H1 (cell line): ENCODE results near the gene SAMM50. TPM values are rescaled to one million over a fixed set of nuclear protein-coding genes. Genes with fewer than 3 reads are reported as not detected.

Experiments used
- CTCF ChIA-PET: fragments of 300-600 bp; sonication (Branson Sonifier 250); formaldehyde crosslinking; loops from one replicate; lab custom pipeline; 2021; ENCODE audit not compliant: partially characterized antibody; lab: Charles Lee
- POLR2A ChIA-PET: fragments of 300-600 bp; sonication (Branson Sonifier 250); formaldehyde crosslinking; loops from one replicate; lab custom pipeline; 2021; ENCODE audit warnings: inconsistent platforms; ENCODE audit not compliant: partially characterized antibody; lab: Charles Lee
- DNase-seq, 2 experiments: peaks; one replicate each; pipeline versions ENCODE4 v3.0.0 to v3.0.0-alpha.2; 2010 to 2022; ENCODE audit warnings: low spot score in 2 of 2, low read depth in 1 of 2, mixed read lengths in 1 of 2
- FAIRE-seq: peaks from 2 replicates; lab custom pipeline; 2011; peaks lifted over from hg19 to GRCh38; lab: Jason Lieb, UNC
- H2AFZ ChIP-seq: 2 replicates; pipeline ENCODE4 v1.8.1; 2012; ENCODE audit warnings: low read length, inconsistent platforms
- H2AK5ac ChIP-seq: 2 replicates; pipeline ENCODE4 v1.6.1; 2013; ENCODE audit warnings: low read depth, low read length
- H2BK120ac ChIP-seq: replicated peaks from 2 replicates; pipeline ENCODE3; 2013; ENCODE audit warnings: low read depth, low read length, inconsistent platforms
- H2BK12ac ChIP-seq: 2 replicates; pipeline ENCODE4 v1.6.1; 2013; ENCODE audit warnings: low read depth, low read length
- H2BK15ac ChIP-seq: 2 replicates; pipeline ENCODE4 v1.6.1; 2013; ENCODE audit warnings: low read length
- H2BK20ac ChIP-seq: 2 replicates; pipeline ENCODE4 v1.6.1; 2013; ENCODE audit warnings: low read length
- H2BK5ac ChIP-seq: 2 replicates; pipeline ENCODE4 v1.6.1; 2013; ENCODE audit warnings: low read depth, low read length
- H3K14ac ChIP-seq: 2 replicates; pipeline ENCODE4 v1.6.1; 2013; ENCODE audit warnings: inconsistent platforms; ENCODE audit not compliant: insufficient read length
- H3K18ac ChIP-seq: 2 replicates; pipeline ENCODE4 v1.6.1; 2013; ENCODE audit warnings: low read length; ENCODE audit errors: extremely low read depth
- H3K23ac ChIP-seq: 2 replicates; pipeline ENCODE4 v1.6.1; 2013; ENCODE audit warnings: inconsistent platforms; ENCODE audit not compliant: insufficient read length
- H3K23me2 ChIP-seq: 2 replicates; pipeline ENCODE4 v1.6.1; 2013; ENCODE audit warnings: low read depth, low read length
- H3K27ac ChIP-seq: 2 replicates; pipeline ENCODE4 v1.6.1; 2011; ENCODE audit warnings: low read depth, low read length, inconsistent platforms
- H3K27me3 ChIP-seq, 4 experiments: replicated peaks in 1 of 4; 1 replicate in 1 of 4; 2 replicates in 3 of 4; pipeline versions ENCODE4 v1.6.1 to v1.8.1; 2011 to 2013; ENCODE audit warnings: low read length in 3 of 4, mild to moderate bottlenecking in 3 of 4, inconsistent platforms in 2 of 4, mixed read lengths in 2 of 4, moderate library complexity in 1 of 4; ENCODE audit not compliant: control insufficient read depth in 3 of 4, insufficient read depth in 3 of 4; ENCODE audit errors: extremely low read depth in 1 of 4
- H3K36me3 ChIP-seq, 4 experiments: 2 replicates each; pipeline versions ENCODE4 v1.6.1 to v1.8.1; 2011 to 2013; ENCODE audit warnings: mild to moderate bottlenecking in 4 of 4, low read length in 3 of 4, moderate library complexity in 2 of 4, control low read depth in 1 of 4, inconsistent platforms in 1 of 4; ENCODE audit not compliant: insufficient read depth in 4 of 4, control insufficient read depth in 2 of 4
- H3K4ac ChIP-seq: replicated peaks from 2 replicates; pipeline ENCODE3; 2013; ENCODE audit warnings: low read length, low read depth, mixed read lengths, inconsistent platforms; ENCODE audit not compliant: insufficient read length
- H3K4me1 ChIP-seq, 4 experiments: replicated peaks in 1 of 4; 1 replicate in 1 of 4; 2 replicates in 3 of 4; pipeline versions ENCODE4 v1.6.1 to v1.8.1; 2011 to 2013; ENCODE audit warnings: low read length in 3 of 4, inconsistent platforms in 2 of 4, mixed read lengths in 1 of 4; ENCODE audit not compliant: insufficient read depth in 4 of 4, control insufficient read depth in 3 of 4
- H3K4me2 ChIP-seq, 2 experiments: 2 replicates each; pipeline versions ENCODE4 v1.6.1 to v1.8.1; 2011 to 2013; ENCODE audit warnings: low read depth in 2 of 2, low read length in 2 of 2, control low read depth in 1 of 2, inconsistent platforms in 1 of 2, mild to moderate bottlenecking in 1 of 2; ENCODE audit not compliant: insufficient read depth in 1 of 2
- H3K4me3 ChIP-seq, 4 experiments: fragments of 200-600, 300-600 bp in 1 of 4; sonication (generic), shearing (Covaris generic), sonication (Bioruptor Twin) in 1 of 4; 2 replicates each; pipeline versions ENCODE4 v1.5.1 to v1.8.1; 2011 to 2016; ENCODE audit warnings: low read length in 4 of 4, low read depth in 3 of 4, control low read depth in 2 of 4, inconsistent platforms in 2 of 4, mild to moderate bottlenecking in 2 of 4, mixed read lengths in 1 of 4, moderate library complexity in 1 of 4; ENCODE audit not compliant: insufficient read depth in 2 of 4; ENCODE audit errors: extremely low read depth in 1 of 4
- H3K56ac ChIP-seq: replicated peaks from 2 replicates; pipeline ENCODE3; 2013; ENCODE audit warnings: low read depth, mild to moderate bottlenecking, mixed read lengths, low read length, inconsistent platforms; ENCODE audit not compliant: insufficient read length
- H3K79me1 ChIP-seq: 2 replicates; pipeline ENCODE4 v1.6.1; 2013; ENCODE audit warnings: low read depth, low read length, control low read depth
- H3K79me2 ChIP-seq, 2 experiments: 2 replicates each; pipeline versions ENCODE4 v1.6.1 to v1.8.1; 2012 to 2013; ENCODE audit warnings: low read length in 2 of 2, mild to moderate bottlenecking in 2 of 2, inconsistent platforms in 1 of 2; ENCODE audit not compliant: insufficient read depth in 2 of 2, control insufficient read depth in 1 of 2
- H3K9ac ChIP-seq, 4 experiments: replicated peaks in 1 of 4; 1 replicate in 1 of 4; 2 replicates in 3 of 4; pipeline versions ENCODE4 v1.6.1 to v1.8.1; 2011 to 2013; ENCODE audit warnings: low read depth in 3 of 4, low read length in 3 of 4, control low read depth in 2 of 4, mild to moderate bottlenecking in 2 of 4, moderate library complexity in 2 of 4, inconsistent platforms in 1 of 4; ENCODE audit errors: extremely low read depth in 1 of 4
- H3K9me3 ChIP-seq, 2 experiments: 2 replicates each; pipeline versions ENCODE4 v1.6.1 to v1.8.1; 2012 to 2013; ENCODE audit warnings: mild to moderate bottlenecking in 2 of 2, moderate library complexity in 2 of 2, control low read depth in 1 of 2, inconsistent platforms in 1 of 2, low read depth in 1 of 2, low read length in 1 of 2, mixed read lengths in 1 of 2; ENCODE audit not compliant: insufficient read depth in 2 of 2
- H4K20me1 ChIP-seq, 2 experiments: replicated peaks in 1 of 2; 2 replicates each; pipeline versions ENCODE3 to v1.8.1; 2011 to 2013; ENCODE audit warnings: inconsistent platforms in 2 of 2, low read length in 2 of 2, mild to moderate bottlenecking in 1 of 2; ENCODE audit not compliant: insufficient read depth in 2 of 2, control insufficient read depth in 1 of 2
- H4K5ac ChIP-seq: 2 replicates; pipeline ENCODE4 v1.6.1; 2013; ENCODE audit warnings: low read length, low read depth, mixed read lengths, inconsistent platforms; ENCODE audit not compliant: insufficient read length
- H4K8ac ChIP-seq: 2 replicates; pipeline ENCODE4 v1.8.0; 2013; ENCODE audit warnings: mild to moderate bottlenecking, moderate library complexity, low read length, inconsistent platforms; ENCODE audit not compliant: insufficient read depth; ENCODE audit errors: extremely low read depth
- H4K91ac ChIP-seq: replicated peaks from 2 replicates; pipeline ENCODE3; 2013; ENCODE audit warnings: low read length, mixed read lengths, inconsistent platforms; ENCODE audit not compliant: insufficient read length
- CBX5 ChIP-seq: fragments of 300-800, 300-1000 bp; sonication (generic); IDR thresholded peaks from 2 replicates; pipeline ENCODE4 v1.7.1; 2016; ENCODE audit warnings: antibody characterized with exemption, low read length, low read depth
- JUN ChIP-seq: IDR thresholded peaks from 2 replicates; pipeline ENCODE4 v1.6.1; 2011; ENCODE audit warnings: low read depth, mild to moderate bottlenecking, improper control_type of control experiment, low read length
- TCF12 ChIP-seq: IDR thresholded peaks from 2 replicates; pipeline ENCODE4 v1.6.1; 2011; ENCODE audit warnings: low read depth, mild to moderate bottlenecking, low read length
- WGBS, 2 experiments: shearing (Covaris generic) in 1 of 2; methylation state at CpG; one replicate each; pipeline versions ENCODE4 v1.1.6 to v1.1.7; 2013 to 2015; ENCODE audit warnings: low lambda C conversion rate in 2 of 2, mixed read lengths in 2 of 2, inconsistent platforms in 1 of 2, low coverage in 1 of 2, missing lambda C conversion rate in 1 of 2; ENCODE audit not compliant: insufficient replicate concordance in 2 of 2, insufficient coverage in 1 of 2, insufficient read length in 1 of 2; ENCODE audit errors: extremely low coverage in 1 of 2, missing lambda C conversion rate in 1 of 2; 5-methylcytosine and 5-hydroxymethylcytosine counted together
- polyA plus RNA-seq, 7 experiments: library from polyadenylated mRNA; depleted of rRNA in 3 of 7; stranded (reverse) in 5 of 7; unstranded in 2 of 7; fragments of >200 nt in 5 of 7; fragments of 200-250 nt in 2 of 7; gene quantifications; 1 replicate in 5 of 7; 2 replicates in 1 of 7; 4 replicates in 1 of 7; pipeline versions ENCODE4 v1.2.1 to v1.2.3, GENCODE V29; 2011 to 2013; ENCODE audit warnings: missing spikeins in 2 of 7, mixed read lengths in 2 of 7
- total RNA-seq: library from RNA; stranded (reverse); fragmentation: NEBNext Ultra II Directional; extraction: Animal tissue kit (Norgen Biotek cat#: 25700); gene quantifications from 2 replicates; pipeline ENCODE4 v1.2.1, GENCODE V29; 2021

Gene SAMM50
- total and polyA plus RNA-seq, 2 of the 8 experiments (the other 6 are each of a cell fraction or from before 2014, with no cell fraction given): 45.4 to 70.3 TPM

GRCh38 chr22:43944670-43945430 lies 10.4 kb upstream of the SAMM50 start:
- H3K14ac ChIP-seq: no peak overlapping the region
- H3K23me2 ChIP-seq: no peaks in the 10 kb centered on the region
- H3K27ac ChIP-seq: no peak overlapping the region
- no peak overlapping the region for H3K18ac ChIP-seq
- CTCF ChIA-PET: interaction anchor here (0.6 to 3.4 kb wide), 16 partner anchors 9 to 437 kb away, joined by 3 to 32 read pairs (median 6); partner anchors contain the start of genes PNPLA3 and SAMM50
- H3K9me3 ChIP-seq: no peaks in the 10 kb centered on the region
- no peak overlapping the region for H2BK20ac ChIP-seq
- no peak overlapping the region for H3K4me3 ChIP-seq
- H2BK5ac ChIP-seq: no peak overlapping the region
- H2BK120ac ChIP-seq: no peak overlapping the region
- no peak overlapping the region; the same call in 1 of the 2 replicates for H4K8ac ChIP-seq
- H2BK15ac ChIP-seq: no peak overlapping the region
- no peaks in the 10 kb centered on the region for H3K27me3 ChIP-seq
- H4K91ac ChIP-seq: no peak overlapping the region
- DNase-seq (no peak), FAIRE-seq (no peak)
- no peak overlapping the region for H2AFZ ChIP-seq
- POLR2A ChIA-PET: interaction anchor here (1.3 to 1.4 kb wide), 4 partner anchors 8 to 22 kb away, joined by 4 to 5 read pairs (median 4); partner anchors contain the start of gene PNPLA3
- H4K20me1 ChIP-seq: peaks cover 4 to 14% of the 10 kb centered on the region in 2 experiments
- H3K4ac ChIP-seq: no peak overlapping the region
- H3K4me1 ChIP-seq: no peaks in the 10 kb centered on the region
- H3K9ac ChIP-seq: no peak overlapping the region
- peaks cover 17 to 40% (median 26%) of the 10 kb centered on the region in 4 experiments; a peak in 7 of 8 replicates for H3K36me3 ChIP-seq
- no peak overlapping the region for H3K4me2 ChIP-seq
- H3K23ac ChIP-seq: no peak overlapping the region
- H3K79me2 ChIP-seq: no peaks in the 10 kb centered on the region
- no peaks in the 10 kb centered on the region for H3K79me1 ChIP-seq
- H3K56ac ChIP-seq: no peak overlapping the region
- no peak overlapping the region for H2BK12ac ChIP-seq
- 87% methylated on average over 20 of the region's 20 CpGs; no CpG with 5 or more reads in 1 of the 2 experiments for WGBS, 2 experiments
- no peak overlapping the region for H4K5ac ChIP-seq
- no peak overlapping the region for H2AK5ac ChIP-seq
- TF ChIP-seq JUN (no peak), CBX5 (no peak), TCF12 (no peak)
